Stimulated activated naive CD8-positive, alpha-beta T cell treated with anti-CD3 and anti-CD28 coated beads, Interleukin-15, amount 100 ng/mL, for 72 hours (primary cell): ENCODE data around the gene C1orf35.
"Not testable (repeated sequence)": the region's sequence is repeated elsewhere in the genome, so short reads cannot be mapped to it uniquely, and the experiment has no call there.

ENCODE experiments used
- ATAC-seq: fragments of 150-1000 bp; cut with Tn5 transposase; 2 replicates; pipeline ENCODE4 v1.10.0; 2021; ENCODE audit warnings: mild to moderate bottlenecking, moderate library complexity
- DNase-seq, 2 donors: peaks; one replicate each; pipeline ENCODE4 v3.0.0; 2021 to 2022
- H3K27ac Mint-ChIP-seq, 2 donors: one replicate each; pipeline ENCODE4 v1.8.0; 2022; ENCODE audit warnings: mild to moderate bottlenecking in 2 of 2, mixed read lengths in 2 of 2, moderate library complexity in 2 of 2
- H3K27me3 Mint-ChIP-seq: one replicate; pipeline ENCODE4 v1.8.0; 2022; ENCODE audit warnings: mixed read lengths
- H3K4me1 Mint-ChIP-seq: one replicate; pipeline ENCODE4 v1.8.0; 2022; ENCODE audit warnings: mild to moderate bottlenecking, mixed read lengths
- H3K4me3 Mint-ChIP-seq, 2 donors: one replicate each; pipeline ENCODE4 v1.8.0; 2022; ENCODE audit warnings: mild to moderate bottlenecking in 2 of 2, mixed read lengths in 2 of 2, moderate library complexity in 1 of 2
- H3K9me3 Mint-ChIP-seq, 2 donors: one replicate each; pipeline ENCODE4 v1.8.0; 2022; ENCODE audit warnings: mixed read lengths in 2 of 2

Gene C1orf35

GRCh38 chr1:228125185-228125584 lies 22.1 kb upstream of the C1orf35 start:
- Mint-ChIP-seq H3K4me1 (peaks cover 9% of the 10 kb centered on the region), H3K4me3 (no peak overlapping the region), H3K27ac (no peak overlapping the region), H3K9me3 (no peaks in the 10 kb centered on the region), H3K27me3 (peaks cover 48% of the 10 kb centered on the region)
- DNase-seq = no peak
- ATAC-seq = no peak

- Mint-ChIP-seq H3K27ac (no peak overlapping the region), H3K4me3 (no peak overlapping the region), H3K9me3 (no peaks in the 10 kb centered on the region), H3K27me3 (peaks cover 33% of the 10 kb centered on the region), H3K4me1 (peaks cover 14% of the 10 kb centered on the region)
- DNase-seq (no peak), ATAC-seq (no peak)
Measured at GRCh38 chr1:228123505-228123904, 20.4 kb upstream of the C1orf35 start.

- peaks cover 3 to 4% of the 10 kb centered on the region in 2 donors for H3K9me3 Mint-ChIP-seq
- DNase-seq (no peak), ATAC-seq (no peak)
- peaks cover 28% of the 10 kb centered on the region for H3K27me3 Mint-ChIP-seq
- peaks cover 14% of the 10 kb centered on the region for H3K4me1 Mint-ChIP-seq
- H3K4me3 Mint-ChIP-seq = no peak overlapping the region
- H3K27ac Mint-ChIP-seq = no peak overlapping the region
Measured at GRCh38 chr1:228122921-228123441, 19.9 kb upstream of the C1orf35 start.

- Mint-ChIP-seq H3K27me3 (peaks cover 18% of the 10 kb centered on the region), H3K27ac (peak overlapping the region in 1 of 2 donors; percentile 72), H3K4me1 (peaks cover 14% of the 10 kb centered on the region), H3K9me3 (peaks cover 5 to 7% of the 10 kb centered on the region in 2 donors), H3K4me3 (peak overlapping the region; percentile 34 to 50)
- DNase-seq = no peak
- ATAC-seq = peak; percentile 81
Measured at GRCh38 chr1:228120857-228121489, 17.8 kb upstream of the C1orf35 start.

- Mint-ChIP-seq H3K4me1 (peaks cover 14% of the 10 kb centered on the region), H3K9me3 (peaks cover 5 to 7% of the 10 kb centered on the region in 2 donors), H3K27me3 (peaks cover 18% of the 10 kb centered on the region), H3K27ac (no peak overlapping the region), H3K4me3 (peak overlapping the region; percentile 50 to 70)
- no peak for ATAC-seq
- DNase-seq = no peak
Measured at GRCh38 chr1:228120351-228120750, 17.2 kb upstream of the C1orf35 start.

GRCh38 chr1:228118040-228118439 lies 14.9 kb upstream of the C1orf35 start:
- no peaks in the 10 kb centered on the region for H3K27me3 Mint-ChIP-seq
- ATAC-seq (no peak), DNase-seq (no peak)
- no peak overlapping the region for H3K4me3 Mint-ChIP-seq
- no peak overlapping the region for H3K27ac Mint-ChIP-seq
- H3K4me1 Mint-ChIP-seq = peaks cover 14% of the 10 kb centered on the region
- H3K9me3 Mint-ChIP-seq = peaks cover 5 to 7% of the 10 kb centered on the region in 2 donors

GRCh38 chr1:228117335-228117734 lies 14.2 kb upstream of the C1orf35 start:
- Mint-ChIP-seq H3K27ac (no peak overlapping the region), H3K4me1 (peaks cover 14% of the 10 kb centered on the region), H3K9me3 (peaks cover 5 to 7% of the 10 kb centered on the region in 2 donors), H3K4me3 (no peak overlapping the region), H3K27me3 (no peaks in the 10 kb centered on the region)
- DNase-seq (no peak), ATAC-seq (no peak)

GRCh38 chr1:228114827-228115226 lies 11.7 kb upstream of the C1orf35 start:
- H3K9me3 Mint-ChIP-seq = peaks cover 5 to 7% of the 10 kb centered on the region in 2 donors
- ATAC-seq (no peak), DNase-seq (no peak)
- H3K4me3 Mint-ChIP-seq = no peak overlapping the region
- H3K27me3 Mint-ChIP-seq = no peaks in the 10 kb centered on the region
- no peak overlapping the region for H3K27ac Mint-ChIP-seq
- H3K4me1 Mint-ChIP-seq = peaks cover 7% of the 10 kb centered on the region

GRCh38 chr1:228112617-228113016 lies 9.5 kb upstream of the C1orf35 start:
- DNase-seq = no peak
- no peak overlapping the region for H3K4me3 Mint-ChIP-seq
- ATAC-seq = no peak
- H3K9me3 Mint-ChIP-seq = no peaks in the 10 kb centered on the region
- H3K4me1 Mint-ChIP-seq = peaks cover 27% of the 10 kb centered on the region
- no peaks in the 10 kb centered on the region for H3K27me3 Mint-ChIP-seq
- H3K27ac Mint-ChIP-seq = no peak overlapping the region

GRCh38 chr1:228112167-228112566 lies 9.0 kb upstream of the C1orf35 start:
- ATAC-seq (no peak), DNase-seq (no peak)
- Mint-ChIP-seq H3K4me3 (no peak overlapping the region), H3K27me3 (no peaks in the 10 kb centered on the region), H3K9me3 (no peaks in the 10 kb centered on the region), H3K27ac (no peak overlapping the region), H3K4me1 (peaks cover 31% of the 10 kb centered on the region)

GRCh38 chr1:228111315-228111714 lies 8.2 kb upstream of the C1orf35 start:
- not testable (repeated sequence) for ATAC-seq, H3K27me3 Mint-ChIP-seq, DNase-seq, H3K4me3 Mint-ChIP-seq, H3K9me3 Mint-ChIP-seq, H3K27ac Mint-ChIP-seq
- H3K4me1 Mint-ChIP-seq = peaks cover 32% of the 10 kb centered on the region

- no peaks in the 10 kb centered on the region for H3K9me3 Mint-ChIP-seq
- peaks cover 32% of the 10 kb centered on the region for H3K4me1 Mint-ChIP-seq
- DNase-seq (no peak), ATAC-seq (no peak)
- no peak overlapping the region for H3K27ac Mint-ChIP-seq
- no peak overlapping the region for H3K4me3 Mint-ChIP-seq
- H3K27me3 Mint-ChIP-seq = no peaks in the 10 kb centered on the region
Measured at GRCh38 chr1:228110556-228110955, 7.4 kb upstream of the C1orf35 start.

- Mint-ChIP-seq H3K4me1 (peaks cover 35% of the 10 kb centered on the region), H3K4me3 (peak overlapping the region; percentile 93 to 96), H3K27ac (peak overlapping the region; percentile 97 to 98), H3K9me3 (no peaks in the 10 kb centered on the region), H3K27me3 (no peaks in the 10 kb centered on the region)
- DNase-seq (no peak), ATAC-seq (no peak)
Measured at GRCh38 chr1:228109962-228110488, 6.9 kb upstream of the C1orf35 start.

GRCh38 chr1:228109073-228109961 lies 6.2 kb upstream of the C1orf35 start, which contains the start of gene MRPL55:
MRPL55 (minus strand) TSS chr1:228109299; CDS start chr1:228108260, 1,039 bp downstream.
- Mint-ChIP-seq H3K4me3 (peak within 1 kb of the TSS; percentile 93 to 96), H3K4me1 (peaks cover 42% of the 10 kb centered on the region), H3K27me3 (no peaks in the 10 kb centered on the region), H3K27ac (peak within 1 kb of the TSS; percentile 97 to 98), H3K9me3 (no peaks in the 10 kb centered on the region)
- peak; percentile 98 for DNase-seq
- peak; percentile 96 for ATAC-seq

- ATAC-seq (peak; percentile 27), DNase-seq (no peak)
- Mint-ChIP-seq H3K4me1 (peaks cover 48% of the 10 kb centered on the region), H3K4me3 (peak overlapping the region; percentile 93 to 96), H3K27me3 (no peaks in the 10 kb centered on the region), H3K27ac (peak overlapping the region; percentile 97 to 98), H3K9me3 (no peaks in the 10 kb centered on the region)
Measured at GRCh38 chr1:228108742-228109072, 5.6 kb upstream of the C1orf35 start.
